ENCODE measurements around the gene ZCRB1.

ZCRB1 gene

DNA sequence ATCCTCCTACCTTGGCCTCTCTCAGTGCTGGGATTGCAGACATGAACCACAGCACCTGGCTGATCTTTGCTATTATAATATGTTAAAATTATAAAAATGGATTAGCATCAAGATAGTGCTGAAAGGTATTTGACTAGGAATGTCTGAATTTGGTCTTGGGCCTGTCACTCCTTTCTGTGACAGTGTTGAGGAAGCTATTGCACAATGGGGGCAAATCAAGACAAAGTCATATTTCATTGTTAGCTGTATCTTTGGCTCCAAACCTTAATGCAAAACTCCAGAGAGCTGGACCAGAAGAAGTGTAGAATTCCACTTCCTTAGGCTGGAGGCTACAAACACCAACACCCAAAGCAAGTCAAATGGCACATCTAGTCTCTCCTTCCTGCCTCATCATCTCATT lies 42.2 kb downstream of the ZCRB1 start:
- Histone ChIP-seq H3K36me3 (ENCODE audit: control insufficient read depth in 5 of 5, insufficient read depth in 5 of 5, low read length in 5 of 5) (no peaks in the 10 kb centered on the region), H3K27me3 (ENCODE audit: control insufficient read depth in 5 of 5, insufficient read depth in 4 of 5, low read length in 5 of 5) (no peaks in the 10 kb centered on the region), H3K27ac (ENCODE audit: low read depth, low read length) (no peak overlapping the region), H3K9ac (ENCODE audit: low read length in 5 of 5) (no peak overlapping the region), H3K4me1 (ENCODE audit: control insufficient read depth in 5 of 5, insufficient read depth in 5 of 5, low read length in 5 of 5) (no peaks in the 10 kb centered on the region), H3K4me3 (ENCODE audit: low read depth in 1 of 5, low read length in 5 of 5) (no peak overlapping the region), H3K9me3 (ENCODE audit: control insufficient read depth in 5 of 5, low read length in 5 of 5) (no peaks in the 10 kb centered on the region)

DNA sequence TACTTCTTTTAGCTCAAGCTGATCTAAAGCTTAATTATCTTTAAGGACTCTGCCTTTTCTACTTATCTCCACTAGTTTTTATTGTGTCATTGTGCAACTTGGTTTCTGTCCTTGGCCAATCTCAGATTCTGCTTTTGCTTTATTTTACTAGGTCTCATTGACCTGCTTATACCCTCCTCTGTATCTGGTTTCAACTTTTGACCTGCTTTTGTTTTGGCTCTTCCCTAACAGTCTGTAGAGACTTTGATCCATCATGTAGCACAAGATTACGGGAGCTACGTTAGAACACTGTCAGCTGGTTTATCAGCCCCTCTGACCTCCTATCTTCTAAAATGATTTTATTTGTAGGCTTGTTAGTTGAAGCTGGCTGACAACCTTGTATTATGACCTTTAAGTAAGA lies 43.6 kb downstream of the ZCRB1 start:
- H3K27ac ChIP-seq (ENCODE audit: low read depth, low read length), result no peak overlapping the region
- no peaks in the 10 kb centered on the region for H3K36me3 ChIP-seq (ENCODE audit: control insufficient read depth in 5 of 5, insufficient read depth in 5 of 5, low read length in 5 of 5)
- H3K4me3 ChIP-seq (ENCODE audit: low read depth in 1 of 5, low read length in 5 of 5), result no peak overlapping the region
- H3K9ac ChIP-seq (ENCODE audit: low read length in 5 of 5), result no peak overlapping the region
- no peaks in the 10 kb centered on the region for H3K27me3 ChIP-seq (ENCODE audit: control insufficient read depth in 5 of 5, insufficient read depth in 4 of 5, low read length in 5 of 5)
- H3K4me1 ChIP-seq (ENCODE audit: control insufficient read depth in 5 of 5, insufficient read depth in 5 of 5, low read length in 5 of 5), result no peaks in the 10 kb centered on the region
- no peaks in the 10 kb centered on the region for H3K9me3 ChIP-seq (ENCODE audit: control insufficient read depth in 5 of 5, low read length in 5 of 5)

DNA sequence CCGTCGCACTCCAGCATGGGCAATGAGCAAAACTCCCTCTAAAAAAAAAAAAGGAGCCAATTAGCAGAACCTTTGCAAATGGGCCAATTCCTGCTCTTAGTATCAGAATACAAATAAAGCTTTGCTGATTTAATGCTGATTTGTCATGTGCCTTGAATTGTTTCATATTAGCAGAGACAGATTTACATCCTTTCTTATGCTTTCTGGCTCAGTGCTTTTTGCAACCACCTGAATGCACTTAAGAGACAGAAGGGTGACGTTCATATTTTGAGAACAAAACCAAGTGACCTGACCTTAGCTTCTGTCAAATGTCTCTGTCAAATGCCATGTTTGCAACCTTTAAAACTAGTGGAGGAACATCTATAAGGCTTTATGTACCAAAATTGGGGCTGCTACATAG lies 44.0 kb downstream of the ZCRB1 start:
- no peaks in the 10 kb centered on the region for H3K27me3 ChIP-seq (ENCODE audit: control insufficient read depth in 5 of 5, insufficient read depth in 4 of 5, low read length in 5 of 5)
- H3K4me1 ChIP-seq (ENCODE audit: control insufficient read depth in 5 of 5, insufficient read depth in 5 of 5, low read length in 5 of 5), result no peaks in the 10 kb centered on the region
- no peaks in the 10 kb centered on the region for H3K9me3 ChIP-seq (ENCODE audit: control insufficient read depth in 5 of 5, low read length in 5 of 5)
- H3K9ac ChIP-seq (ENCODE audit: low read length in 5 of 5), result no peak overlapping the region
- H3K4me3 ChIP-seq (ENCODE audit: low read depth in 1 of 5, low read length in 5 of 5), result no peak overlapping the region
- H3K27ac ChIP-seq (ENCODE audit: low read depth, low read length), result no peak overlapping the region
- no peaks in the 10 kb centered on the region for H3K36me3 ChIP-seq (ENCODE audit: control insufficient read depth in 5 of 5, insufficient read depth in 5 of 5, low read length in 5 of 5)

DNA sequence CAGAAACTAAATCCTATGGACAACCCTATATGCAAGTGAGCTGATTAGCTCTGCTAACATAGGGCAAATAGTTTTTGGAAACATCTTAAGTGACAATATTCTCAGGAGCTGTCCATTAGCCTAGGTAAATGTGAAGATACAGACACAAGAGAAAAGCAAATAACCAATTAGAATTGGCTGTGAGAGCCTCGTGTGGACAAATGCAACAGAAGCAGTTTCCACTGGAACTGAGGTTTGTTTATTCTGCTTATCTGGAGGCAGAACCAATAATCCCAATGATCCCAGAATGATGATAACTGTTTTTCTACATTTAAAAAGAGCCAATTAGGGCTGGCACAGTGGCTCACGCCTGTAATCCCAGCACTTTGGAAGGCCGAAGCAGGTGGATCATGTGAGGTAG lies 44.6 kb downstream of the ZCRB1 start:
- Histone ChIP-seq H3K9ac (ENCODE audit: low read length in 5 of 5) (no peak overlapping the region), H3K27me3 (ENCODE audit: control insufficient read depth in 5 of 5, insufficient read depth in 4 of 5, low read length in 5 of 5) (no peaks in the 10 kb centered on the region), H3K36me3 (ENCODE audit: control insufficient read depth in 5 of 5, insufficient read depth in 5 of 5, low read length in 5 of 5) (no peaks in the 10 kb centered on the region), H3K4me1 (ENCODE audit: control insufficient read depth in 5 of 5, insufficient read depth in 5 of 5, low read length in 5 of 5) (no peaks in the 10 kb centered on the region), H3K9me3 (ENCODE audit: control insufficient read depth in 5 of 5, low read length in 5 of 5) (no peaks in the 10 kb centered on the region), H3K4me3 (ENCODE audit: low read depth in 1 of 5, low read length in 5 of 5) (no peak overlapping the region), H3K27ac (ENCODE audit: low read depth, low read length) (no peak overlapping the region)

DNA sequence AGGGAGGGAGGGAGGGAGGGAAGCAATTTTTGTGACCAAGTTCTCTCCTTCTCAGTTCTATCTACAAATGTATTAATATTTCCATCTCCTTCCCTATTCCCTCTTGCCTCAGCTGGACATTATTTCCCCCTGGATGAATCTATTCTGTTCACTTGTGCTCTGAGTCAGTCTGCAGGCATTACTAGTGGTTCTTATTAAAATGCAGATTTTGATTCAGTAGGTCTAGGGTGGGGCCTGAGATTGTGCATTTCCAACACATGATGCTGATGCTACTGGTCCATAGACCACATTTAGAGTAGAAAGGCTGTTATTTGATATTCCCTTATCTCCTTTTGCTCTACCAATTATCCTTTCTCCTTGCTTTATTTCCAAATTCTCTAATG lies 47.8 kb downstream of the ZCRB1 start:
- H3K27ac ChIP-seq (ENCODE audit: low read depth, low read length), result no peak overlapping the region
- no peak overlapping the region for H3K9ac ChIP-seq (ENCODE audit: low read length in 5 of 5)
- no peaks in the 10 kb centered on the region for H3K27me3 ChIP-seq (ENCODE audit: control insufficient read depth in 5 of 5, insufficient read depth in 4 of 5, low read length in 5 of 5)
- H3K36me3 ChIP-seq (ENCODE audit: control insufficient read depth in 5 of 5, insufficient read depth in 5 of 5, low read length in 5 of 5), result no peaks in the 10 kb centered on the region
- no peak overlapping the region for H3K4me3 ChIP-seq (ENCODE audit: low read depth in 1 of 5, low read length in 5 of 5)
- no peaks in the 10 kb centered on the region for H3K4me1 ChIP-seq (ENCODE audit: control insufficient read depth in 5 of 5, insufficient read depth in 5 of 5, low read length in 5 of 5)
- H3K9me3 ChIP-seq (ENCODE audit: control insufficient read depth in 5 of 5, low read length in 5 of 5), result no peaks in the 10 kb centered on the region

DNA sequence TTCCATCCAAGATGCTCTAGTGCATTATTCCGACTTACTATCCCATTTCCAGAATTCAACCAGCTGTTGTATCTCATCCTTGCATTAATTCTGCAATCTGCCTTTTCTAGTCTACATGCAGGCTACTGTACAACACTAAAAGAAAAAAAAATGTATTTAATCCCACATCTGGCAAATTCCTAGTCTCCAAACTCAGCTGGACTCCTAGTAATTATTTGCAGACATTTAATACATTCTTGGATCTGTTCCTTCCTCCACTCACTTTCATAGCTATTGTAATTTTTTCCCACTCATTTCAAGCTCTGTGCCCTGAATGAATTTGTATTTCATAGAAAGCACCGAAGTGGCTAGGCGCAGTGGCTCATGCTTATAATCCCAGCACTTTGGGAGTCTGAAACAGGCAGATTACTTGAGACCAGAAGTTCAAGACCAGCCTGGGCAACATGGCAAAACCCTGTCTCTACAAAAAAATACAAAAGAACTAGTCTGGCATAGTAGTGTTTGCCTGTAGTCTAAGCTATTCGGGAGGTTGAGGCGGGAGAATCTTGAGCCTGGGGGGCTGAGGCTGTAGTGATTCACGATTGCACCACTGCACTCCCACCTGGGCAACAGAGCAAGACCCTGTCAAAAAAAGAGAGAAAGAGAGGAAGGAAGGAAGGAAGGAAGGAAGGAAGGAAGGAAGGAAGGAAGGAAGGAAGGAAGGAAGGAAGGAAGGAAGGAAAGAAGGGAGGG lies 48.3 kb downstream of the ZCRB1 start:
- Histone ChIP-seq H3K9ac (ENCODE audit: low read length in 5 of 5) (no peak overlapping the region), H3K27ac (ENCODE audit: low read depth, low read length) (no peak overlapping the region), H3K4me1 (ENCODE audit: control insufficient read depth in 5 of 5, insufficient read depth in 5 of 5, low read length in 5 of 5) (no peaks in the 10 kb centered on the region), H3K4me3 (ENCODE audit: low read depth in 1 of 5, low read length in 5 of 5) (no peak overlapping the region), H3K9me3 (ENCODE audit: control insufficient read depth in 5 of 5, low read length in 5 of 5) (no peaks in the 10 kb centered on the region), H3K36me3 (ENCODE audit: control insufficient read depth in 5 of 5, insufficient read depth in 5 of 5, low read length in 5 of 5) (no peaks in the 10 kb centered on the region), H3K27me3 (ENCODE audit: control insufficient read depth in 5 of 5, insufficient read depth in 4 of 5, low read length in 5 of 5) (no peaks in the 10 kb centered on the region)

DNA sequence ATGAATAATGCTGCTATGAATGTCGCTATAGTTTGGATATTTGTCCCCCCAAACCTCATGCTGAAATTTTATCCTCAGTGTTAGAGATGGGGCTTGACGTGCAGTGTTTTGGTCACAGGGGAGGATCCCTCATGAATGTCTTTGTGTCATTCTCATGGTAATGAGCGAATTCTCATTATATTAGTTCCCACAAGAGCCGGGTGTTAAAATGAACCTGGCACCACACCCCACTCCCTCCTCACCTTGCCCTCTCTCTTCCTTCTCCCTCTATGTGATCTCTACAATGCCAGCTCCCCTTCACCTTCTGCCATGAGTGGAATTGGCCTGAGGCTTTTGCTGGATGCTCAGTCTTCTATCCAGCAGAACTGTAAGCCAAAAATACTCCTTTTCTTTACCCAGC lies 50.4 kb downstream of the ZCRB1 start:
- H3K9ac ChIP-seq (ENCODE audit: low read length in 5 of 5), result no peak overlapping the region
- no peaks in the 10 kb centered on the region for H3K9me3 ChIP-seq (ENCODE audit: control insufficient read depth in 5 of 5, low read length in 5 of 5)
- H3K4me1 ChIP-seq (ENCODE audit: control insufficient read depth in 5 of 5, insufficient read depth in 5 of 5, low read length in 5 of 5), result no peaks in the 10 kb centered on the region
- no peaks in the 10 kb centered on the region for H3K36me3 ChIP-seq (ENCODE audit: control insufficient read depth in 5 of 5, insufficient read depth in 5 of 5, low read length in 5 of 5)
- H3K4me3 ChIP-seq (ENCODE audit: low read depth in 1 of 5, low read length in 5 of 5), result no peak overlapping the region
- no peak overlapping the region for H3K27ac ChIP-seq (ENCODE audit: low read depth, low read length)
- no peaks in the 10 kb centered on the region for H3K27me3 ChIP-seq (ENCODE audit: control insufficient read depth in 5 of 5, insufficient read depth in 4 of 5, low read length in 5 of 5)

DNA sequence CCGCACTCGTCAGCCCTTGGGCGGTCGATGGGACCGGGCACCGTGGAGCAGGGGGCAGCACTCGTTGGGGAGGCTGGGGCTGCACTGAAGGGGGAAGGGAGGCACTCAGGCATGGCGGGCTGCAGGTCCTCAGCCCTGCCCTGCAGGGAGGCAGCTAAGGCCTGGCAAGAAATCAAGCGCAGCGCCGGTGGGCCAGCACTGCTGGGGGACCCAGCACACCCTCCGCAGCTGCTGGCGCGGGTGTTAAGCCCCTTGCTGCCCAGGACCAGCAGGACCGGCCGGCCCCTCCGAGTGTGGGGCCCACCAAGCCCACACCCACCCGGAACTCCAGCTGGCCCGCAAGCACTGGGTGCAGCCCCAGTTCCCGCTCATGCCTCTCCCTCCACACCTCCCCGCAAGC lies 52.2 kb downstream of the ZCRB1 start:
- no peak overlapping the region for H3K9ac ChIP-seq (ENCODE audit: low read length in 5 of 5)
- no peak overlapping the region for H3K27ac ChIP-seq (ENCODE audit: low read depth, low read length)
- H3K36me3 ChIP-seq (ENCODE audit: control insufficient read depth in 5 of 5, insufficient read depth in 5 of 5, low read length in 5 of 5), result no peaks in the 10 kb centered on the region
- no peaks in the 10 kb centered on the region for H3K4me1 ChIP-seq (ENCODE audit: control insufficient read depth in 5 of 5, insufficient read depth in 5 of 5, low read length in 5 of 5)
- H3K4me3 ChIP-seq (ENCODE audit: low read depth in 1 of 5, low read length in 5 of 5), result no peak overlapping the region
- no peaks in the 10 kb centered on the region for H3K27me3 ChIP-seq (ENCODE audit: control insufficient read depth in 5 of 5, insufficient read depth in 4 of 5, low read length in 5 of 5)
- H3K9me3 ChIP-seq (ENCODE audit: control insufficient read depth in 5 of 5, low read length in 5 of 5), result no peaks in the 10 kb centered on the region

DNA sequence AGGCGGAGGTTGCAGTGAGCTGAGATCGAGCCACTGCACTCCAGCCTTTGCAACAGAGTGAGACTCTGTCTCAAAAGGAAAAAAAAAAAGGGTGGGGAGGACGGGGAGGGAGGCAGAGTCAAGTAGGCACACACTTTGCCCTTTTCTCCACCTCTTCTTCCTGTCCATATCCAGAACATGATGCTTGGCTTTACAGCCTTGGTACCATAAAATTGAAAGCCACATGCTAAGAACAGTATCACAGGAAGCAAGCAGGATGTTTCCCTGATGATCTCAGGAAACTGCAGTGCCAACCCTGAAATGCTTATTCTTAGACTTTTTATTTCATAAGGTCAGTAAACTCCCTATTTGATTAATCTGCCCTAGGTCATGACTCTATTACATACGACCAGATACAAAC lies 55.3 kb downstream of the ZCRB1 start:
- Histone ChIP-seq H3K4me1 (ENCODE audit: control insufficient read depth in 5 of 5, insufficient read depth in 5 of 5, low read length in 5 of 5) (no peaks in the 10 kb centered on the region), H3K4me3 (ENCODE audit: low read depth in 1 of 5, low read length in 5 of 5) (no peak overlapping the region), H3K9ac (ENCODE audit: low read length in 5 of 5) (no peak overlapping the region), H3K27me3 (ENCODE audit: control insufficient read depth in 5 of 5, insufficient read depth in 4 of 5, low read length in 5 of 5) (no peaks in the 10 kb centered on the region), H3K36me3 (ENCODE audit: control insufficient read depth in 5 of 5, insufficient read depth in 5 of 5, low read length in 5 of 5) (no peaks in the 10 kb centered on the region), H3K27ac (ENCODE audit: low read depth, low read length) (no peak overlapping the region), H3K9me3 (ENCODE audit: control insufficient read depth in 5 of 5, low read length in 5 of 5) (no peaks in the 10 kb centered on the region)

DNA sequence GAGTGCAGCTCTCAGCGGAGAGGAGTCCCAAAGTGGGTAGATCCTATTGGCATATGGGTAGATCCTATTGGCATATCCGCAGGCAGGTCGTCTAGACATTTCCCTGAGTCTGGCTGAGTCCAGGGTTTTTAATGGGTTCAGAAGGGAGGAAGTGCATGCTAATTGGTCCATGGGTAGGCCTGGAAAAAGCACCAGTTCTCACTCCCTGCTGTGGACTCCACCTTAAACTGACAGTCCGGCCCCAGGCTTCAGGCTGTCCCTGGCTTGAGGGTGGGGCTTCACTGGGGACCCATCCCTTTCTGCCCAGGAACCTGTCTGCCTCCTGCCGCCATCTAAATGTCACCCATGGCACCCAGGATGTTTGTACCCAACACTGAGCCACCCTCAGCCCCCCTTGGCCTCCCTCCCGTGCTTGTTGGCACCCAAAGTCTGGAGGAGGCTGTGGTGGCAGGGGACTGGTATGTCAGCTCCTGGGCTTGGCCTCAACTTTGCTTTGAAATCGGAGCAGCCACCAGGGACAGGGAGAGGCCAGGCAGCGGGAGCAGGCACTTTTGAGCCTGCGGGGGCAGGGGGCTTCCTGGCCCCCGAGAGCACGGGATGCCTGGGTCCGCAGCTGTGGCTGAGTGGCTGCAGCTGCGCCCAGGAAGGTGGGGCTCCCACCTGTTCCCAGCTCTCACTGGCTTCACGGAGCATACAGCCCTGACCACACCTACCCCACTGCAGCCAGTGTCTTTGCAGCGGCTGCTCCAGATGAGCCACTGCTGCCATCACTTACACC lies 58.3 kb downstream of the ZCRB1 start:
- H3K4me1 ChIP-seq (ENCODE audit: control insufficient read depth in 5 of 5, insufficient read depth in 5 of 5, low read length in 5 of 5), result no peaks in the 10 kb centered on the region
- H3K27me3 ChIP-seq (ENCODE audit: control insufficient read depth in 5 of 5, insufficient read depth in 4 of 5, low read length in 5 of 5), result no peaks in the 10 kb centered on the region
- H3K4me3 ChIP-seq (ENCODE audit: low read depth in 1 of 5, low read length in 5 of 5), result no peak overlapping the region
- H3K36me3 ChIP-seq (ENCODE audit: control insufficient read depth in 5 of 5, insufficient read depth in 5 of 5, low read length in 5 of 5), result no peaks in the 10 kb centered on the region
- H3K9ac ChIP-seq (ENCODE audit: low read length in 5 of 5), result no peak overlapping the region
- no peak overlapping the region for H3K27ac ChIP-seq (ENCODE audit: low read depth, low read length)
- no peaks in the 10 kb centered on the region for H3K9me3 ChIP-seq (ENCODE audit: control insufficient read depth in 5 of 5, low read length in 5 of 5)
